Tibial nerve (tissue), 4 donors: ENCODE data around the gene UMPS. TPM values are rescaled to one million over a fixed set of nuclear protein-coding genes. Genes with fewer than 3 reads are reported as not detected.

Source experiments
- DNase-seq, 2 donors: peaks; one replicate each; pipeline ENCODE4 v3.0.0-alpha.2; 2019; ENCODE audit warnings: low spot score in 2 of 2
- H3K27ac ChIP-seq, 4 donors: fragments of 200-600 bp; sonication (generic) in 3 of 4; one replicate each; pipeline ENCODE4 v1.5.1; 2017 to 2019; ENCODE audit warnings: mild to moderate bottlenecking in 1 of 4
- H3K27me3 ChIP-seq, 2 donors: fragments of 200-600 bp; sonication (generic) in 1 of 2; one replicate each; pipeline versions ENCODE4 v1.5.1 to v1.6.0; 2017 to 2019
- H3K36me3 ChIP-seq, 3 donors: fragments of 200-600 bp; sonication (generic); one replicate each; pipeline ENCODE4 v1.5.1; 2018 to 2019
- H3K4me1 ChIP-seq, 4 donors: fragments of 200-600 bp; sonication (generic) in 3 of 4; one replicate each; pipeline ENCODE4 v1.5.1; 2017 to 2019
- H3K4me3 ChIP-seq, 4 donors: fragments of 200-600 bp; sonication (generic) in 3 of 4; one replicate each; pipeline ENCODE4 v1.5.1; 2017 to 2019; ENCODE audit warnings: mild to moderate bottlenecking in 1 of 4, moderate library complexity in 1 of 4
- H3K9me3 ChIP-seq, 4 donors: fragments of 200-600 bp; sonication (generic) in 3 of 4; one replicate each; pipeline ENCODE4 v1.5.1; 2017 to 2019
- CTCF ChIP-seq, 5 experiments: fragments of 200-600 bp in 3 of 5; fragments of 450-650 bp in 2 of 5; sonication (generic) in 3 of 5; IDR thresholded peaks; one replicate each; pipeline ENCODE4 v1.5.1; 2016 to 2019; ENCODE audit warnings: antibody characterized with exemption in 5 of 5, mild to moderate bottlenecking in 3 of 5, moderate library complexity in 2 of 5
- EP300 ChIP-seq, 2 donors: sonication (generic); formaldehyde crosslinking; IDR thresholded peaks; one replicate each; pipeline ENCODE4 v1.6.1; 2017; ENCODE audit warnings: antibody characterized with exemption in 2 of 2, mild to moderate bottlenecking in 1 of 2
- POLR2A ChIP-seq, 2 donors: fragments of 450-650 bp; IDR thresholded peaks; one replicate each; pipeline ENCODE4 v1.6.1; 2017; ENCODE audit warnings: antibody characterized with exemption in 2 of 2, mild to moderate bottlenecking in 2 of 2, moderate library complexity in 2 of 2
- whole genome bisulfite sequencing, 2 donors: methylation state at CpG; one replicate each; pipeline ENCODE4 v1.1.5; 2018; 5-methylcytosine and 5-hydroxymethylcytosine counted together
- total RNA-seq, 4 donors: library from RNA; depleted of rRNA; stranded (reverse); fragments of >200 nt; gene quantifications; one replicate each; pipeline ENCODE4 v1.1.0, GENCODE V29; 2016

Gene UMPS
- total RNA-seq, 4 donors from 2014 or later, result 11.0 to 34.5 (median 16.2) TPM

- H3K27ac ChIP-seq, result peak overlapping the region in 1 of 4 donors; percentile 48
- TF ChIP-seq EP300 (IDR thresholded peaks at IDR 0.05), result no peak
- no peak for TF ChIP-seq CTCF (IDR thresholded peaks at IDR 0.05)
- TF ChIP-seq POLR2A (IDR thresholded peaks at IDR 0.05), result no peak
Measured at GRCh38 chr3:124763644-124764358, 33.5 kb downstream of the UMPS start.

GRCh38 chr3:124764746-124765145, 34.5 kb downstream of the UMPS start:
- Histone ChIP-seq H3K4me1 (peaks cover 0 to 24% (median 0%) of the 10 kb centered on the region in 4 donors), H3K4me3 (no peak overlapping the region), H3K27me3 (no peaks in the 10 kb centered on the region), H3K36me3 (peaks cover 0 to 69% (median 0%) of the 10 kb centered on the region in 3 donors), H3K27ac (peak overlapping the region in 2 of 4 donors; percentile 1 to 48), H3K9me3 (no peaks in the 10 kb centered on the region)
- TF ChIP-seq EP300 (IDR thresholded peaks at IDR 0.05) (no peak), CTCF (IDR thresholded peaks at IDR 0.05) (no peak), POLR2A (IDR thresholded peaks at IDR 0.05) (no peak)
- 55 to 68% methylated on average over 5 of the region's 5 CpGs for WGBS, 2 donors
- DNase-seq, result no peak

More at GRCh38 chr3:124763644-124764358, 33.5 kb downstream of the UMPS start:
- H3K4me1 ChIP-seq, result peaks cover 0 to 24% (median 0%) of the 10 kb centered on the region in 4 donors
- no peaks in the 10 kb centered on the region for H3K27me3 ChIP-seq
- WGBS, 2 donors, result 86 to 90% methylated on average over 11 to 15 of the region's 15 CpGs
- no peak for DNase-seq
- H3K4me3 ChIP-seq, result no peak overlapping the region
- no peaks in the 10 kb centered on the region for H3K9me3 ChIP-seq
- H3K36me3 ChIP-seq, result peaks cover 0 to 61% (median 0%) of the 10 kb centered on the region in 3 donors

DNA sequence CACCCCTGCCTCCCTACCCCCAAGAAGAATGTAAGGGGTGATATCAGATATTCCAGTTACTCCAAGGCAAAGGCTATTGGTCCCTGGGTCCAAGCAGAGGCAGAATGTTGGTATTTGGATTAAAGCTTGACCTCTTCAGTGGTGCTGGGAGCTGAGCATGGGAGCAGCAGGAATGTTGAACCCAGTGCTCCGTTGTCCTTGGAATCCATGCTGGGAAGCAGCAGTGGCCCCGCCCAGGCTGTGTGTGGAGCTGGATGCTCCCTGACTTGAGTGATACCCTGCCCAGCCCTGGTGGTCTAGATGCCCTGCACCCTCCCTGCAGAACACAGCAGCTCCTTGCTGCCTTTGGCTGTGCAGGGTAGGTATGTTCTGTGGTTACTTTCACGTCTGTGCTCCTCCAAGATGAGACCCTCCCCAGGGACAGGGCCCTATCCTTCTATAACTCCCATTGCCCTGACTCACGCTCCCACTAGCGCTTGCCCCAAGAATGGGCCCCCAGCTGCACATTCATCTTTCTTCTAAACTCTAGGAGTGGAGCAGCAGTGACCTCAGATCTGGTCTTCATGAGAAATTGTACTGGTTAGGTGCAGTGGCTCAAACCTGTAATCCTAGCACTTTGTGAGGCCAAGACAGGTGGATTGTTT, 35.1 kb downstream of the UMPS start:
- Histone ChIP-seq H3K36me3 (peaks cover 0 to 69% (median 0%) of the 10 kb centered on the region in 3 donors), H3K27ac (peak overlapping the region in 3 of 4 donors; percentile 1 to 48 (median 46)), H3K4me1 (peaks cover 0 to 30% (median under 1%) of the 10 kb centered on the region in 4 donors), H3K9me3 (no peaks in the 10 kb centered on the region), H3K4me3 (no peak overlapping the region), H3K27me3 (no peaks in the 10 kb centered on the region)
- no peak for TF ChIP-seq CTCF (IDR thresholded peaks at IDR 0.05)
- no peak for TF ChIP-seq POLR2A (IDR thresholded peaks at IDR 0.05)
- no peak for TF ChIP-seq EP300 (IDR thresholded peaks at IDR 0.05)
- 68 to 72% methylated on average over 5 of the region's 5 CpGs for WGBS, 2 donors
- DNase-seq, result no peak

- H3K36me3 ChIP-seq, result peaks cover 0 to 69% (median 0%) of the 10 kb centered on the region in 3 donors
- peaks cover 0 to 30% (median 8%) of the 10 kb centered on the region in 4 donors for H3K4me1 ChIP-seq
- no peaks in the 10 kb centered on the region for H3K27me3 ChIP-seq
- H3K27ac ChIP-seq, result no peak overlapping the region
- WGBS, 2 donors, result 87 to 88% methylated on average over 16 of the region's 16 CpGs
- H3K4me3 ChIP-seq, result no peak overlapping the region
- DNase-seq, result no peak
- TF ChIP-seq POLR2A (IDR thresholded peaks at IDR 0.05) (no peak), CTCF (IDR thresholded peaks at IDR 0.05) (no peak), EP300 (IDR thresholded peaks at IDR 0.05) (no peak)
- no peaks in the 10 kb centered on the region for H3K9me3 ChIP-seq
Measured at GRCh38 chr3:124766113-124767095, 36.2 kb downstream of the UMPS start.
